IMR-90 (cell line): ENCODE results near the gene COL4A3. TPM values are rescaled to one million over a fixed set of nuclear protein-coding genes. Genes with fewer than 3 reads are reported as not detected.

Experiments
- ATAC-seq: fragments of 200-7000 bp; cut with Tn5 transposase; 2 replicates; pipeline ENCODE4 v1.9.1; 2020; ENCODE audit warnings: low read depth, mild to moderate bottlenecking, moderate library complexity
- BruUV-seq: library from RNA; stranded (reverse); fragments of 400-500 nt; replicated peaks from 2 replicates; lab custom pipeline; 2021; lab: Mats Ljungman, UMichigan
- CTCF ChIA-PET: fragments of 300-600 bp; formaldehyde crosslinking; extraction: SDS; loops from one replicate; lab custom pipeline; 2021; ENCODE audit warnings: antibody characterized with exemption; lab: Yijun Ruan, JAX
- POLR2A ChIA-PET: fragments of 300-600 bp; sonication (Branson Sonifier 250); formaldehyde crosslinking; loops from one replicate; lab custom pipeline; 2022; ENCODE audit warnings: antibody characterized with exemption; ENCODE audit not compliant: unreplicated experiment; lab: Charles Lee
- DNase-seq: peaks from one replicate; pipeline ENCODE4 v3.0.0; 2013
- H2AFZ ChIP-seq: replicated peaks from 2 replicates; pipeline ENCODE3; 2013; ENCODE audit warnings: low read length, mild to moderate bottlenecking; ENCODE audit not compliant: poor library complexity
- H2AK5ac ChIP-seq: 2 replicates; pipeline ENCODE4 v1.6.1; 2013; ENCODE audit warnings: low read depth, low read length, inconsistent platforms
- H2AK9ac ChIP-seq: replicated peaks from 2 replicates; pipeline ENCODE3; 2013; ENCODE audit warnings: mild to moderate bottlenecking, low read depth, low read length, moderate library complexity; ENCODE audit not compliant: poor library complexity
- H2BK120ac ChIP-seq: 2 replicates; pipeline ENCODE4 v1.6.1; 2013; ENCODE audit warnings: low read depth, low read length, inconsistent platforms
- H2BK15ac ChIP-seq: 3 replicates; pipeline ENCODE4 v1.6.1; 2013; ENCODE audit warnings: low read depth, low read length, inconsistent platforms
- H2BK20ac ChIP-seq: 2 replicates; pipeline ENCODE4 v1.6.1; 2013; ENCODE audit warnings: low read depth, mild to moderate bottlenecking, inconsistent platforms, low read length, moderate library complexity
- H2BK5ac ChIP-seq: 2 replicates; pipeline ENCODE4 v1.6.1; 2013; ENCODE audit warnings: mild to moderate bottlenecking, low read depth, low read length, inconsistent platforms; ENCODE audit not compliant: poor library complexity, severe bottlenecking
- H3K14ac ChIP-seq: replicated peaks from 2 replicates; pipeline ENCODE4 v1.6.1; 2013; ENCODE audit warnings: low read depth, low read length, inconsistent platforms
- H3K18ac ChIP-seq: 2 replicates; pipeline ENCODE4 v1.6.1; 2013; ENCODE audit warnings: low read depth, low read length, control low read depth
- H3K23ac ChIP-seq: 2 replicates; pipeline ENCODE4 v1.6.1; 2013; ENCODE audit warnings: low read depth, low read length, inconsistent platforms
- H3K27ac ChIP-seq: 2 replicates; pipeline ENCODE4 v1.5.1; 2013; ENCODE audit warnings: mild to moderate bottlenecking, control low read depth, low read length; ENCODE audit not compliant: insufficient read depth
- H3K27me3 ChIP-seq: 2 replicates; pipeline ENCODE4 v1.6.1; 2013; ENCODE audit warnings: low read length; ENCODE audit not compliant: control insufficient read depth, insufficient read depth
- H3K36me3 ChIP-seq: 2 replicates; pipeline ENCODE4 v1.6.1; 2013; ENCODE audit warnings: low read length, mixed read lengths; ENCODE audit not compliant: control insufficient read depth, insufficient read depth
- H3K4ac ChIP-seq: 2 replicates; pipeline ENCODE4 v1.6.1; 2013; ENCODE audit warnings: low read depth, low read length, inconsistent platforms
- H3K4me1 ChIP-seq: 2 replicates; pipeline ENCODE4 v1.6.1; 2013; ENCODE audit warnings: low read length, mixed read lengths; ENCODE audit not compliant: control insufficient read depth, insufficient read depth
- H3K4me2 ChIP-seq: 2 replicates; pipeline ENCODE4 v1.6.1; 2013; ENCODE audit warnings: low read depth, mild to moderate bottlenecking, control low read depth, low read length, moderate library complexity
- H3K4me3 ChIP-seq: 2 replicates; pipeline ENCODE4 v1.5.1; 2013; ENCODE audit warnings: low read depth, mild to moderate bottlenecking, control low read depth, low read length, moderate library complexity; ENCODE audit not compliant: insufficient read depth
- H3K56ac ChIP-seq: 2 replicates; pipeline ENCODE4 v1.6.1; 2013; ENCODE audit warnings: low read length, inconsistent platforms; ENCODE audit not compliant: insufficient read depth; ENCODE audit errors: extremely low read depth
- H3K79me1 ChIP-seq, 2 experiments: 2 replicates each; pipeline ENCODE4 v1.6.1; 2013; ENCODE audit warnings: low read length in 2 of 2, inconsistent platforms in 1 of 2, low read depth in 1 of 2
- H3K9ac ChIP-seq: 2 replicates; pipeline ENCODE4 v1.6.1; 2013; ENCODE audit warnings: low read depth, low read length, control low read depth
- H3K9me1 ChIP-seq: 2 replicates; pipeline ENCODE4 v1.6.1; 2013; ENCODE audit warnings: low read length, inconsistent platforms; ENCODE audit not compliant: insufficient read depth
- H3K9me3 ChIP-seq: 2 replicates; pipeline ENCODE4 v1.6.1; 2013; ENCODE audit warnings: low read length; ENCODE audit not compliant: control insufficient read depth, insufficient read depth
- H4K20me1 ChIP-seq: 2 replicates; pipeline ENCODE4 v1.6.1; 2013; ENCODE audit warnings: low read length, inconsistent platforms; ENCODE audit not compliant: insufficient read depth
- H4K5ac ChIP-seq: 2 replicates; pipeline ENCODE4 v1.6.1; 2013; ENCODE audit warnings: mild to moderate bottlenecking, low read depth, low read length, control low read depth
- H4K8ac ChIP-seq, 2 experiments: 2 replicates each; pipeline ENCODE4 v1.6.1; 2013; ENCODE audit warnings: low read depth in 2 of 2, low read length in 2 of 2, control low read depth in 1 of 2, inconsistent platforms in 1 of 2
- H4K91ac ChIP-seq: 2 replicates; pipeline ENCODE4 v1.6.1; 2013; ENCODE audit warnings: low read depth, low read length, inconsistent platforms; ENCODE audit not compliant: insufficient read depth
- BHLHE40 ChIP-seq: fragments of 150-350 bp; IDR thresholded peaks from 2 replicates; pipeline ENCODE4 v1.6.1; 2016; ENCODE audit warnings: mild to moderate bottlenecking, low read depth, low read length
- ELK1 ChIP-seq: fragments of 150-350 bp; IDR thresholded peaks from 2 replicates; pipeline ENCODE4 v1.6.1; 2016; ENCODE audit warnings: low read depth, mild to moderate bottlenecking, low read length, moderate library complexity, borderline replicate concordance
- MAFK ChIP-seq: IDR thresholded peaks from 2 replicates; pipeline ENCODE4 v1.6.1; 2012; ENCODE audit warnings: low read depth, low read length, improper control_type of control experiment
- MAZ ChIP-seq: IDR thresholded peaks from 2 replicates; pipeline ENCODE4 v1.6.1; 2012; ENCODE audit warnings: low read depth, mild to moderate bottlenecking, low read length, improper control_type of control experiment, moderate library complexity, borderline replicate concordance
- RCOR1 ChIP-seq: IDR thresholded peaks from 2 replicates; pipeline ENCODE4 v1.6.1; 2012; ENCODE audit warnings: mild to moderate bottlenecking, low read length, improper control_type of control experiment; ENCODE audit not compliant: insufficient replicate concordance
- RFX5 ChIP-seq: IDR thresholded peaks from 2 replicates; pipeline ENCODE4 v1.8.0; 2012; ENCODE audit warnings: low read depth, mild to moderate bottlenecking, low read length, moderate library complexity
- SMC3 ChIP-seq: fragments of 150-350 bp; IDR thresholded peaks from 2 replicates; pipeline ENCODE4 v1.6.1; 2016; ENCODE audit warnings: low read depth, mild to moderate bottlenecking, antibody characterized with exemption, low read length, moderate library complexity
- WGBS, 2 experiments: methylation state at CpG; one replicate each; pipeline versions ENCODE4 v1.1.5 to v1.1.7; 2013; ENCODE audit warnings: missing lambda C conversion rate in 2 of 2; ENCODE audit not compliant: insufficient read length in 1 of 2; ENCODE audit errors: extremely low coverage in 2 of 2; 5-methylcytosine and 5-hydroxymethylcytosine counted together
- dilution Hi-C: fragments of 300-500 bp; cut with HindIII; formaldehyde crosslinking; loops from one replicate; pipeline ENCODE4 v1.14.3; 2018; ENCODE audit warnings: low sequenced_read_pairs; ENCODE audit not compliant: unreplicated experiment
- in situ Hi-C: fragments of 300-500 bp; cut with MboI; formaldehyde crosslinking; loops from 3 replicates; pipeline ENCODE4 v1.14.3; 2019; ENCODE audit warnings: low sequenced_read_pairs, inconsistent platforms, mixed read lengths
- intact Hi-C: fragments of 100-400 bp; cut with micrococcal nuclease; formaldehyde crosslinking; loops from 2 replicates; pipeline ENCODE4 v1.10.0; 2022
- polyA plus RNA-seq, 3 experiments: library from polyadenylated mRNA; depleted of rRNA; stranded (reverse); fragments of >200 nt; gene quantifications; 2 replicates each; pipeline ENCODE4 v1.2.3, GENCODE V29; 2012; ENCODE audit warnings: low replicate concordance in 1 of 3
- total RNA-seq: library from RNA; depleted of rRNA; stranded (reverse); fragments of >200 nt; gene quantifications from 2 replicates; pipeline ENCODE4 v1.2.3, GENCODE V29; 2012

The COL4A3 gene
- total and polyA plus RNA-seq, 2 of the 4 experiments (the other 2 are of a cell fraction), result not detected

- H2BK20ac ChIP-seq, result no peak overlapping the region
- H3K4ac ChIP-seq, result no peak overlapping the region
- H4K20me1 ChIP-seq, result no peaks in the 10 kb centered on the region
- no peaks in the 10 kb centered on the region for H3K27me3 ChIP-seq
- H4K5ac ChIP-seq, result no peak overlapping the region
- H3K79me1 ChIP-seq, result peaks cover under 1 to 4% of the 10 kb centered on the region in 2 experiments; a peak in 3 of 4 replicates
- CTCF ChIA-PET, result no interaction called here
- H3K9me1 ChIP-seq, result no peaks in the 10 kb centered on the region
- no peaks in the 10 kb centered on the region for H3K4me1 ChIP-seq
- DNase-seq, result no peak
- TF ChIP-seq MAZ (no peak), SMC3 (no peak), MAFK (no peak), BHLHE40 (no peak), ELK1 (no peak), RFX5 (no peak), RCOR1 (no peak)
- H2BK5ac ChIP-seq, result no peak overlapping the region
- H3K27ac ChIP-seq, result no peak overlapping the region
- H3K9me3 ChIP-seq, result no peaks in the 10 kb centered on the region
- no peak overlapping the region for H3K9ac ChIP-seq
- H2BK120ac ChIP-seq, result no peak overlapping the region
- H3K4me3 ChIP-seq, result no peak overlapping the region
- H3K14ac ChIP-seq, result no peak overlapping the region
- H2AK5ac ChIP-seq, result no peak overlapping the region
- POLR2A ChIA-PET, result no interaction called here
- H3K18ac ChIP-seq, result no peak overlapping the region
- WGBS, 2 experiments, result 96% methylated on average over 17 of the region's 33 CpGs; no CpG with 5 or more reads in 1 of the 2 experiments
- H2AK9ac ChIP-seq, result no peak overlapping the region
- ATAC-seq, result no peak
- dilution Hi-C loops (no loop called here), in situ Hi-C loops (no loop called here), intact Hi-C loops (loop anchor here (10.0 kb wide), 1 partner anchor 196 kb away; no protein-coding TSS in a partner anchor)
- H2BK15ac ChIP-seq, result no peak overlapping the region
- H3K4me2 ChIP-seq, result no peak overlapping the region
- no peak overlapping the region for H4K8ac ChIP-seq
- H3K56ac ChIP-seq, result no peak overlapping the region
- BruUV-seq, result no TSS peak
- no peak overlapping the region for H2AFZ ChIP-seq
- H4K91ac ChIP-seq, result no peak overlapping the region
- no peaks in the 10 kb centered on the region for H3K36me3 ChIP-seq
- no peak overlapping the region for H3K23ac ChIP-seq
These were observed 156.1 kb downstream of the COL4A3 start for GRCh38 chr2:227320305-227321094.
